Caki2 (cell line): Measurements from ENCODE around the gene NDUFS8. TPM values are rescaled to one million over a fixed set of nuclear protein-coding genes. Genes with fewer than 3 reads are reported as not detected.

Source experiments
- DNase-seq: peaks from one replicate; pipeline ENCODE4 v3.0.0-alpha.2; 2015; ENCODE audit warnings: low read depth
- in situ Hi-C: cut with HindIII; loops from 2 replicates; pipeline ENCODE4 v1.10.0; 2016; ENCODE audit warnings: low sequenced_read_pairs, low pct_unique_long_range_greater_than_20kb, mixed read lengths
- total RNA-seq: library from RNA; depleted of rRNA; stranded (reverse); fragments of >200 nt; shearing (Covaris generic); gene quantifications from 2 replicates; pipeline ENCODE4 v1.2.3, GENCODE V29; 2014; ENCODE audit warnings: low replicate concordance

The NDUFS8 gene
- total RNA-seq, 1 experiment from 2014 or later: 129 TPM

DNA sequence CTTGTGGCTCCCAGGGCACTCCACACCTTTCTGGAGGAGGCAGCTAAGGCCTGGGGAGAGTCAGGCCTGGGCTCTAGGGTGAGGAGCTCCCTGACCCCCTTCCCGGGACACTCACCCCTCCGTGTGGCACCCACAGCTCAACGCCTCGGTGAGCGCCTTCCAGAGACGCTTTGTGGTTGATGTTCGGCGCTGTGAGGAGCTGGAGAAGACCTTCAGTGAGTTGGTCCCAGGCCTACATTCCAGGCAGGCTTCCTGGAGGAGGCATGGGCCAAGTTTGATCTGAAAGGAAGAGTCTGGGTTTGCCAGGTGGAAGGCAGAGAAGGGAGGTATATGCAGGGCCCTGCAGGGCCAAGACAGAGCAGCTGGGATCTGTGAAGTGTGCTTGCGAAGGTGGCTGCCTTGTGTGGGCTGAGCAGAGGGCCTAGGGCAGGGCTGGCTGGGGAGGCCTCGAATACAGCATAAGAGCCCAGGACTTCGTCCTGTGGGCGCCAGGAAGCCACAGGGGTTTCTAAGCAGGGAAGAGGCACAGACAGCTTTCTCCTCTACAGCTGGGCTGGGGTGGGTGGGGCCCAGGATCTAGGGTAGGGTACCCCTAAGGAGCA lies 11.2 kb downstream of the NDUFS8 start:
- DNase-seq: no peak
- in situ Hi-C loops: no loop called here

DNA sequence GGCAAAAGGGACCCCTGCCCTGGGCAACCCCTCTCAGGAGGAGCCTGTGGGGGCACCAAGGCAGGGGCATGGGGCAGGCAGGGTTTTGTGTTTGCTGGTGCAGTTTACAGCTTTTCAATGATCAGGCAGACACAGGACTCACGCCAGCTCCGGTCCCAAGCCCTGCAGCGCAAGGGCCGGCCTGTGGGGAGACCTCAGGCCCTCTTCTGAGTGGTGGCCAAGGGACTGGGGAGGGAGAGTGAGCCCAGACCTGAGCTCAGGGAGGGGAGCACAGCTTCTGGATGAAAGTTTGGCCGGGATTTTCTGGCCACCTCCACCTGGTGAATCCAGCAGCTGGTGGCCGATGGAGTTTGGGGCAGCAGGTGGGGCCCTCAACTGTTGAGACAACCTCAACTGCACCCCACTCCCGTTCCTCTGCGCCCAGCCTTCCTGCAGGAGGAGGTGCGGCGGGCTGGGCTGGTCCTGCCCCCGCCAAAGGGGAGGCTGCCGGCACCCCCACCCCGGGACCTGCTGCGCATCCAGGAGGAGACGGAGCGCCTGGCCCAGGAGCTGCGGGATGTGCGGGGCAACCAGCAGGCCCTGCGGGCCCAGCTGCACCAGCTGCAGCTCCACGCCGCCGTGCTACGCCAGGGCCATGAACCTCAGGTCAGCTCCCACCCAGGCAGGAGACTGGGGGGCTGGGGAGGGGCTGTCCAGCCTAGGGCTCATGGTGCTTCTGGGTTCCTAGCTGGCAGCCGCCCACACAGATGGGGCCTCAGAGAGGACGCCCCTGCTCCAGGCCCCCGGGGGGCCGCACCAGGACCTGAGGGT lies 11.9 kb downstream of the NDUFS8 start:
- in situ Hi-C loops: no loop called here
- DNase-seq: no peak

DNA sequence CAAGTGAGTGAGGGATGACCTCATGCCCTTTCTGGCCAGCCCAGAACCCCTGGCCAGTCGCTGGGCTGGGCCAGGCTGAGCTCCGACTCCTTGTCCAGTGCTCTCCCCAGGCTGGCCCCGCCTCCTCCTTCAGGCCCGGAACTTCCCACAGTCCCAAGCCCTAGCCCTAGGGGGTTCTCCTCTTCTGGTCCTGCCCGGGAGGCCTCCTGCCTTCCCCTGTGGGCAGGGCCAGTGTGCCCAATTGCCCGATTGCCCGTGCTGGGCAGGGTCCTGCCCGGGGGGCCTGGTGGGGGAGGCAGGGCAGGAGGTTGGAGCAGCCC lies 12.5 kb downstream of the NDUFS8 start:
- in situ Hi-C loops: no loop called here
- no peak for DNase-seq

DNA sequence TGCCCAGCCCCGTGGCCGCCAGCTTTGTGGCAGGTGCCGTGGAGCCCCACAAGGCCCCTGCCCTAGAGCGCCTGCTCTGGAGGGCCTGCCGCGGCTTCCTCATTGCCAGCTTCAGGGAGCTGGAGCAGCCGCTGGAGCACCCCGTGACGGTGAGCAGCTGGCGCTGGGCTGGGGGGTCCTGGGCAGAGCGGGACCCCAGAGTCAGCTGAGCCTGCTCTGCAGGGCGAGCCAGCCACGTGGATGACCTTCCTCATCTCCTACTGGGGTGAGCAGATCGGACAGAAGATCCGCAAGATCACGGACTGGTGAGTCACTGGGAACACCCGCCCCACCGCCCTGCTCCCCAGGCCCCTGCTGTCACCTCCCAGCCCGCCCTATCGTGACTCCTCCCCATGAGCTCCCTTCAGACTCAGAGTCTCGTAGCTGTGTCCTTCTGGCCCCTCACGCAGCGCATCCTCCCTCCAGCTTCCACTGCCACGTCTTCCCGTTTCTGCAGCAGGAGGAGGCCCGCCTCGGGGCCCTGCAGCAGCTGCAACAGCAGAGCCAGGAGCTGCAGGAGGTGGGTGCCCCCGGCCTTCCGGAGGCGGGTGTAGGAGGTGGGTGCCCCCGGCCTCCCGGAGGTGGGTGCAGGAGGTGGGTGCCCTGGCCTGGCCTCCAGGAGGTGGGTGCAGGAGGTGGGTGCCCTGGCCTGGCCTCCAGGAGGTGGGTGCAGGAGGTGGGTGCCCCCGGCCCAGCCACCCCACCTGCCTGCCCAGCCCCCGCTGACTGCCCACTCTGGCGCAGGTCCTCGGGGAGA lies 13.1 kb downstream of the NDUFS8 start:
- no peak for DNase-seq

DNA sequence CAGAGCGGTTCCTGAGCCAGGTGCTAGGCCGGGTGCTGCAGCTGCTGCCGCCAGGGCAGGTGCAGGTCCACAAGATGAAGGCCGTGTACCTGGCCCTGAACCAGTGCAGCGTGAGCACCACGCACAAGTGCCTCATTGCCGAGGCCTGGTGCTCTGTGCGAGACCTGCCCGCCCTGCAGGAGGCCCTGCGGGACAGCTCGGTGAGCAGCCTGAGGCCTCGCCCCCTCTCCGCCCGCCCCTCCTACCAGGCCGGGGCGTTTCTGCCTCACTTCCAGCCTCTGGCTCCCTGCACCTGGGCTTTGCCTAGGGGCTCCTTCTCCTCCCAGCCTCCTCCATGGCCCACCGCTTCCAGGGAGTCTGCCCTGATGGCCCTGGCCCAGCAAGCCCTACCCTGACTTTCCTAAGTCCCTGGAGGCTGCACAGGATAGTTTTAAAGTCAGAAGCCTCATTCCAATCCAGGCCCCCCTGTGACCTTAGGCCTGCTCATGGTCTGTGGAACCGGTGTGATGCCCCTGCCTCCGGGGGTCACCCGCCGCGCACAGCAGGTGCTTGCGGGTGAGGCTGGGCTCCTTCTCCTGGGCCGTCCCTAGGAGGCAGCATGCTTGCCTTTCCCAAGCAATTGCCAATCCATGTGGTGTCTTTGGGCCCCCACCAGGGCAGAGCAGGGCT lies 13.8 kb downstream of the NDUFS8 start:
- DNase-seq: no peak
- in situ Hi-C loops: no loop called here

More for the DNA sequence above, 13.1 kb downstream of the NDUFS8 start:
- in situ Hi-C loops: no loop called here

DNA sequence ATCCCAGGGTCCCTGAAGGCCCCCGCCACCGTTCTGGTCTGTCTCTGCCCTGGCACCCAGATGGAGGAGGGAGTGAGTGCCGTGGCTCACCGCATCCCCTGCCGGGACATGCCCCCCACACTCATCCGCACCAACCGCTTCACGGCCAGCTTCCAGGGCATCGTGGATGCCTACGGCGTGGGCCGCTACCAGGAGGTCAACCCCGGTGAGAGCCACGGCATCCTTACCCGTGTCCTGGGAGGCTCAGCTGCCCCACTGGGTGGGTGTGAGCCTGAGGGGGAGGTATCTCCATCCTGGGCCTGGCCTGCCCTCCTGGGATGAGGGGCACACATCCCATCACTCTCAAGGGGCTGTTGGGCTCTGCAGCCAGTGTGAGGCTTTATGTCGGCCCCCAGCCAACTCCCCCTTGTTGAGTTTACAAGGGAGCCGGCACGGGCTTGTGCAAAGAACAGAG lies 14.4 kb downstream of the NDUFS8 start:
- no peak for DNase-seq
- in situ Hi-C loops: no loop called here

DNA sequence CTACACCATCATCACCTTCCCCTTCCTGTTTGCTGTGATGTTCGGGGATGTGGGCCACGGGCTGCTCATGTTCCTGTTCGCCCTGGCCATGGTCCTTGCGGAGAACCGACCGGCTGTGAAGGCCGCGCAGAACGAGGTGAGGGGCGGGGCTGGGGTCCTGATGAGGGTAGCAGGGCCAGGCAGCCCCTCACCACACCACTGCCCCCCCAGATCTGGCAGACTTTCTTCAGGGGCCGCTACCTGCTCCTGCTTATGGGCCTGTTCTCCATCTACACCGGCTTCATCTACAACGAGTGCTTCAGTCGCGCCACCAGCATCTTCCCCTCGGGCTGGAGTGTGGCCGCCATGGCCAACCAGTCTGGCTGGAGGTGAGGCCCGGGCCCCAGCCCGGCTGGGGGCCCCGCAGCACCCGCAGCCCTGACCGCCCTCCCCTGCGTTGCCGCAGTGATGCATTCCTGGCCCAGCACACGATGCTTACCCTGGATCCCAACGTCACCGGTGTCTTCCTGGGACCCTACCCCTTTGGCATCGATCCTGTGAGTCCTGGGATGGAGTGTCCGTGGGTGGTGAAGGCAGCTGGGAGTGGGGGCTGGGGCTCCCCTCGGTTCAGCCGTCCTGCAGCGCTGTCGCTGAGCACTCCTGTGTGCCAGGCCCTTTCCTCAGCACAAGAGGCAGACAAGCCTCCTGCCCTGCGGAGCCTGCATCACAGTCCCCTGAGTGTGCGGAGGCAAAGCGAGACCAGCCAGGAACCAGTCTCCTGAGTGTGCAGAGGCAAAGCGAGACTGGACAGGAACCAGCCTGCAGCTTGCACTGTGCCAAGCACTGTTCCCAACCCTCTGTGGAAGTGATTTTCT lies 17.2 kb downstream of the NDUFS8 start:
- no peak for DNase-seq
- in situ Hi-C loops: no loop called here

DNA sequence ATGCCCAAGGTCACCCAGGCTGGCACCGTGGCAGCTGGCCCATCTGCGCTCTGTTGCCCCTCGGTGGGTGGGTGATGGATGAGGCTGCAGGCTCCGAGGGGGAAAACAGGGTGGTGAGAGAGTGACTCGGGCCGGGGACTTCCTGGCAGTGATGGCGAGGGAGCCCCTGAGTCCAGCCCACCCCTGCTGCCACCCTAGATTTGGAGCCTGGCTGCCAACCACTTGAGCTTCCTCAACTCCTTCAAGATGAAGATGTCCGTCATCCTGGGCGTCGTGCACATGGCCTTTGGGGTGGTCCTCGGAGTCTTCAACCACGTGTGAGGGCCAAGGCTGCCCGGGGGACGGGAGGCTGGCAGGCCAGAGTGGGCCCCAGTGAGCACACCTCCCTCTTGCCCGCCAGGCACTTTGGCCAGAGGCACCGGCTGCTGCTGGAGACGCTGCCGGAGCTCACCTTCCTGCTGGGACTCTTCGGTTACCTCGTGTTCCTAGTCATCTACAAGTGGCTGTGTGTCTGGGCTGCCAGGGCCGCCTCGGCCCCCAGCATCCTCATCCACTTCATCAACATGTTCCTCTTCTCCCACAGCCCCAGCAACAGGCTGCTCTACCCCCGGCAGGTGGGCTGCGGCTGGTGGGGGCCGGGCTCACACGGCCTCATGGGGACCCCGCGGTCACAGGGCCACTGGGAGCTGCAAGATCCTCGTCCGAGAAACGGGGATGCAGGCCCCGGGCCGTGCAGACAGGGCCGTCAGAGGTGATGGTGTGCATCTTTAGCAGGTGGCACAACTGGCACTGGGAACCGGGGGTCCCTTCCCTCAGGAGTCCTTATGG lies 18.4 kb downstream of the NDUFS8 start:
- in situ Hi-C loops: no loop called here
- DNase-seq: no peak

DNA sequence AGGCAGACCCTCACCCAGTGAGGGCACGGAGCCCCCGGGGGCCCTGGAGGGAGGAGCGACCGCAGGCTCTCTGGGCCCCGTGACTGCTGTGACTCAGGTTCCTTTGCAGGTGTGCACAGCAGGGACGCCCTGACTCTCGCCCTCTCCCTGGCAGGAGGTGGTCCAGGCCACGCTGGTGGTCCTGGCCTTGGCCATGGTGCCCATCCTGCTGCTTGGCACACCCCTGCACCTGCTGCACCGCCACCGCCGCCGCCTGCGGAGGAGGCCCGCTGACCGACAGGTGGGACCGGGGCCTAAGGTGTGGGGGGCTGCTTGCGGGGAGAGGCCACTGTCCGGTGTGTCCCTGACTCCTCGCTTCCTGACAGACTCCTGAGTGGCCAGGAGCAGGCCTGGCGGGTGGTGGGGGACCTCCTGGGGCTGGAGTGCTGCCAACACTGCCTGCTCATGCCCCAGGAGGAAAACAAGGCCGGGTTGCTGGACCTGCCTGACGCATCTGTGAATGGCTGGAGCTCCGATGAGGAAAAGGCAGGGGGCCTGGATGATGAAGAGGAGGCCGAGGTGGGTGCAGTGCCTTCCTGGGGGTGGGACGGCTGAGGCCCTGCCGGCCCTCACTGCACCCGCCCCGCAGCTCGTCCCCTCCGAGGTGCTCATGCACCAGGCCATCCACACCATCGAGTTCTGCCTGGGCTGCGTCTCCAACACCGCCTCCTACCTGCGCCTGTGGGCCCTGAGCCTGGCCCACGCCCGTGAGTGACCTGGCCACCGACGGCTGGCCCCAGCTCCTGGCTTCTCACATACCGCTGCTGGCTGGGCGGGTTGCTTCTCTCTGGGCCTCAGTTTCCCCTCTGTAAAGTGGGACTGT lies 19.3 kb downstream of the NDUFS8 start:
- in situ Hi-C loops: no loop called here
- DNase-seq: no peak

DNA sequence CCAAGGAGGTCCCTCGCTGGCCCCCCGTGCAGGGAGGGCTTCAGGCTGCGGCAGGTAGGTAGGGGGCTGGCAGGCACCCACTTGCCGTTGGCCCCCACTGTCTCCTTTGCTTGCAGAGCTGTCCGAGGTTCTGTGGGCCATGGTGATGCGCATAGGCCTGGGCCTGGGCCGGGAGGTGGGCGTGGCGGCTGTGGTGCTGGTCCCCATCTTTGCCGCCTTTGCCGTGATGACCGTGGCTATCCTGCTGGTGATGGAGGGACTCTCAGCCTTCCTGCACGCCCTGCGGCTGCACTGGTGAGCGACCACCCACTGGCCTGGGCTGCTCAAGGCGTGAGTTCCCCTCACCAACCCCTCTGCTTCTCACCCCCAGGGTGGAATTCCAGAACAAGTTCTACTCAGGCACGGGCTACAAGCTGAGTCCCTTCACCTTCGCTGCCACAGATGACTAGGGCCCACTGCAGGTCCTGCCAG lies 19.9 kb downstream of the NDUFS8 start:
- DNase-seq: no peak
- in situ Hi-C loops: no loop called here

DNA sequence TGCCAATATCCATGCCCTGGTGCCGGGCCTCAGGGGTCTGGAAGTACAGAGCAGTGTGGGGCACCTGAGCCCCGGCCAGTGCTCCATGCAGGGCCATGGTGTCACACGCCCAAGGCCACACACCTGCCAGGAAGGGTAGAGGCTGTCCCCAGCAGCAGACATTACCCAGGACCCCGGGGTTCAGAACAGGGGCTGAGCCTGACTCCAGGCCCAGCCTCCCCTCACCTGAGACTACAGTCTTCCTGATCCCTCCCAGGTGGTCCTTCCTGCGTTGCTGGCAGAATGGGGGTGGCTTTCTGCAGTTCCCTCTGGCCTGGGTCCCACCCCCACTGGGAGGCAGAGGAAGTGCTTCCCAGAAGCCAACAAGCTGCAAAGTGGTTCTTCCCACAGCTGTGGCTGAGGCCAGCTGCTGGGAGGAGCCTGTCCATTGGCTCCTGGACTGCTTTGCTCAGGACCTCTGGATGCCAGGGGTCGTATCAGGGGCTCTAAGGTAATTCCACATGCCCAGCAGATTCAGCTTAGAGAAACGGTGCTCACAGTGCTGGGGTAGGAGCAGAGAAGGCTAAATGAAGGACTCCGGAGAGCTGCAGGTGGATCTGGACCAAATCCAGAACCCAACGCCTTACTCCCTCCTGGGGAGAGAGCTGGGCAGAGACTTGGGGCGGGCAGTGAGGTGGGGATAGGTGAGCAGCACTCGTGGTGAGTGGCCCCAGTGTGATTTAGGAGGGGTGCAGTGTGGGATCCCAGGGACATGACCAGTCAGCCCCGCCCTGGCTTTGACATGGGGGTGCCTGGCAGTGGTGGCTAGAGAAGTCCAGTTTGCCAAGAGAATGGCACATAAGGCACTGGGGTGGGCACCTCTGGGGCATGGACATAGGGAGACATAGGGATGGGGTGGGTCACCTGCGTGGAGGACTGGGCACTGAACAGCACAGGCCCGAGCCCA lies 21.0 kb downstream of the NDUFS8 start:
- DNase-seq: no peak
- in situ Hi-C loops: no loop called here

DNA sequence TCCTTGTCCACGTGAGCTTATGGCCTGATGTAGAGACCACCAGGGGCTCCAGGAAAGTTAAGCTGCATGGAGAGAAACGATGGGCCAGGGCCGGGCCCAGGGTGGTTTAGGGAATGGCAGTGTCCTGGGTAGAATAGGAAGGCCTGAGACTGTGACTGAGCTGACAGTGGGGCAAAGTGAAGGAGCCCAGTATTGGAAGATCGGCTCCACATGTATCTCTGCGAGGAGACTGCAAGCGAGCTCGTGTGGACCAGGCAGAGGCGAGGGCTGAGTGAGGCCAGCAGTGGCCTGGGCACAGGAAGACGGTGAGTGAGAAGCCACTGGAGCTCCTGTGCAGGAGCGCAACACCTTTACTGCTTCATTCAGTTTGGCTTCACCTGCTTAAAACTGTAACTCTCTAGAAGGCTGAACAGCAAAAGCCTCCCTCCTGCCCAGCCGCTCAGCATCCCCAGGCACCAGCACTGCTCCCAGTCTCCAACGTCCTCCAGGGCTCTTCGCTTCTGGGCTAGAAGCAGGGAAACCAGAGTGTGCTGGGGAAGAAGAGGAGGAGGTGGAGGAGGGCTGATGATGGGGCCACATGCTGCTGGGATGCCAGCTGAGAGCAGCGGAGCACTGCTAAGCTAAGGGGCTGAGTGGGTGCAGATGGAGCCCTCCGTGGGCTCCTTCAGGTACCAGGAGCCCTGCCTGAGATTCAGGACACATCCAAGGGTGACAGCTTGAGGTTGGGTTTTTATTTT lies 21.8 kb downstream of the NDUFS8 start:
- no peak for DNase-seq
- in situ Hi-C loops: no loop called here

DNA sequence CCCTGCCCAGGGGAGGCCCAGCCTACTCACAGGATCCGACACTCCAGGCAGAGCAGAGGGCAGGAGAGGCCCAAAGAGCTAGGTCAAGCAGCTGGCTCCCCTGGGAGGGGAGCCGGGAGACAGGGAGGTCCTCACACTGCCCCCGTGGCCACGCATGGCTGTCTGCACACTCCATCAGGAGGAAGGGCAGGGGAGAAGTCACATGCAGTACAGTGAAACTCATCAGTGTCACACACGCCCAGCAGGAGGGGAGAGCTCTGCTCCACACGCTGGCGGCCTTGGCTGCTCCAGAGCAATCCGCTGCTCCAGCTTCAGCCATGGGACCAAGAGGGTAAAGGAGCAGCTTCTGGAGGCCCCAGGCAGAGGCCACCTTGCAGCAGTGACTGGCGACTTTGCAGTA lies 22.6 kb downstream of the NDUFS8 start:
- DNase-seq: no peak
- in situ Hi-C loops: no loop called here

DNA sequence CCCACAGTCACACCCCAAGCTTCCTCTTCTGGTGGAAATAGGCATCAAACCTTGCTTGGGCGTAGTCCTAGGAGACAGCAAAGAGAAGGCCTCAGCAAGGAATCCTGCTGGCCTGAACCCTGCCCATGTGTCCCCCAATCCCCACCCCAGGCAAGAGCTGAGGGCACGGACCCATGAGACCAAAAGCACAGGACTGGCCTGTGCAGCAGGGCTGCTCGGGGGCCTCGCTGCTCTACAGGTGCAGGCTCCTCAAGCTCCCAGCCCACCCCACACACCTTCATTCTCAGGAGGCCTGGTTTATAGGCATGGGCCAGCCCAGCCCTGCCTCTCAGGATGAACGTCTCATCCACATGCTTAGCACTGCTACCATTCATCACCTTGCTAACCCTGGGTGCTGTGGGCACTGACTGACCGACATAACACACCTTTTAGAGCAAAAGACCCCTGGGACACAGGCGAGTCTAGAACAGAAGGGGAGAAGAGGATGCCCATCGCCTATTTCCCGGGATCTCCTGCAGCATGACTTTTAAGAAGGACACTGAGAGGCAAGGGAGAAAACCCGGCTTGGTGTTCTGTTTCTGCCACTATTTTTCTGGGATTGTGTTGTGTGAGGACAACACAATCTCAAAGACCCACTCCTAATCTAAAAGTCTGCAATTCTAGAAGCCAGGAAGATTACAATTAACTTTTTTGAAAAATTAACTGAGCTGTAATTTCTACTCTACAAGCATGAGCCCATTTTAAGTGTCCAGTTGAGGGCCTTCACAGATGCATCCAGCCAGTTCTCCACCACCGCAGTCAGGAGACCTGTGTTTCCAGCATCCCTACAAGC lies 23.7 kb downstream of the NDUFS8 start:
- in situ Hi-C loops: no loop called here

More for the DNA sequence above, 23.7 kb downstream of the NDUFS8 start:
- no peak for DNase-seq
